H54 (cell line): ENCODE data around the gene FAAP20.

Experiments used
- DNase-seq: peaks from one replicate; pipeline ENCODE4 v3.0.0; 2011; ENCODE audit warnings: low spot score, mixed read lengths; ENCODE audit not compliant: insufficient read length
- FAIRE-seq: peaks from 3 replicates; lab custom pipeline; 2011; peaks lifted over from hg19 to GRCh38; lab: Jason Lieb, UNC
- POLR2A ChIP-seq: IDR thresholded peaks from 2 replicates; pipeline ENCODE4 v1.6.1; 2011; ENCODE audit warnings: low read depth, mild to moderate bottlenecking, low read length

FAAP20 gene

GRCh38 chr1:2178875-2179274 lies 15.7 kb downstream of the FAAP20 start:
- FAIRE-seq (no peak), DNase-seq (no peak)
- no peak for TF ChIP-seq POLR2A

- FAIRE-seq (no peak), DNase-seq (no peak)
- TF ChIP-seq POLR2A = no peak
Observed at GRCh38 chr1:2177946-2178538, 16.5 kb downstream of the FAAP20 start.

- no peak for TF ChIP-seq POLR2A
- DNase-seq (no peak), FAIRE-seq (no peak)
Observed at GRCh38 chr1:2177541-2177940, 17.0 kb downstream of the FAAP20 start.

- no peak for DNase-seq
- FAIRE-seq = no peak
- TF ChIP-seq POLR2A = no peak
Observed at GRCh38 chr1:2176615-2177014, 18.0 kb downstream of the FAAP20 start.

DNA sequence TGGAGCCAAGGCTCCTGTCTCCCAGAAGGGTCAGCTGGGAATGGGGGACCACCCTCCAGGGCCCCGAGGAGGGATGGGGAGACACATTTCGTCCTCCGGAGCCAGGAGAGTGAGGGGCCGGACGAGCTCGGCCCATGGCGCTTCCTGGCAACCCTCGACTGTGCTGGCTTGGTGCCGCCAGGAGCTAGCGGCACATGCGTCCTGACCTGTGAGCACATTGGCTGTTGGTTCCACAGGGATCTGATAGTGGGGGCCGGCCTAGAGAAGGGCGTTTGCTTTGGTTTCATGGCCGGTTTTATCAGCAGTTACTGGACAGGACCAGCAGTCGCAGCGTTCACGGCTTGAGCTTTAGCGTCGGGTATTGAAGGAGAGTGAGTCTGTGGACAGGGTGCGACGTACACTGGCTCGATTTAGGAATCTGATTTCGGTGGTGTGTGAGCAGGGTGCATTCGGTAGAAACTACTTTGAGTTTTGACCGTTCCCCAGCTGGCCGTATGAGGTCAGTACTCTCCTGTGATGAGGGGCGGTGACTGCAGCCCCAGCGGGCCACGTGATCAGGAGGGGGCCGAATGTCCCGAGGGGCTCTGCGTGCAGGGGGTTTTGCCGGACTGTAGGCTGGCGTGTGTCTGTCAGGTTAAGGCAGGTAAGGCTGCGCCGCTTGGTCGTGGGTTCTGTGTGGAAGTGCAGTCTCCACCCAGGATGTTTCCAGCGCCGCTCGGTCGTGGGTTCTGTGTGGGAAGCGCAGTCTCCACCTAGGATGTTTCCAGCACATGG lies 18.7 kb downstream of the FAAP20 start:
- no peak for FAIRE-seq
- no peak for TF ChIP-seq POLR2A
- no peak for DNase-seq

GRCh38 chr1:2175055-2175414 lies 19.5 kb downstream of the FAAP20 start:
- no peak for TF ChIP-seq POLR2A
- DNase-seq = no peak
- FAIRE-seq = no peak

GRCh38 chr1:2174348-2175054 lies 20.1 kb downstream of the FAAP20 start:
- no peak for FAIRE-seq
- DNase-seq = peak; percentile 90
- TF ChIP-seq POLR2A = no peak

DNA sequence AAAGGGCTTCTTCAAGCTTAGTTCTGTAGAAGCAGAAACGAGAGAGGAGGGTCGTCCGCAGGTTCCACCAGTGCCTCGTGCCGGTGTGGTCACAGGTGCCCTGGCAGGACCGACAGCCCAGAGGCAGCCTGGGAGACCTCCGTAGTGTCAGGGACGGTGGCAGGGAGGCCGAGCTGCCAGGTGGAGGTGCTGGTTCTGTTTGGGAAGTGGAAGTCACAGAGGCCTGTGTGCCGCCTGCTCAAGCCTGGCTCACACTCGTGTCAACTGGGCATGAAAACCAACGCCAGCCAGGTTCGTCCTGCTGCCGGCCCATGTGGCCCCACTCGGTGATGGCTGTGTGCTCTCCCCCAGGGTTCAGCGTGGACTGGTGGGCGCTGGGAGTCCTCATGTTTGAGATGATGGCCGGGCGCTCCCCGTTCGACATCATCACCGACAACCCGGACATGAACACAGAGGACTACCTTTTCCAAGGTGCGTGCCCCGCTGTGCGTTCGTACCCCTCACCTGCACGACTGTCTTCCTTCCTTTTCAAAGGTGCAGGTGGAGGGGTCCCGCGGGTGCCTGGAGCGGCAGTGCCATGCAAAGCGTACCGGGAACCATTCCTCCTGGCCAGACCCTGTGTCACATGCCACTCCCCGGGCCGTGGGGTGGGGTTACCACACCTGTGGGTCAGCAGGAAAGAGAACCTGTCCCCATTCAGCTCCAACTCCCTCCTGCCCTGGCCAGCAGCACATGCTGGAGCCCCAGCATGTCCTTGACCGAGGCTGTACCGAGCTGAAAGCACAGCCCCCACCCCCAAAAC lies 20.8 kb downstream of the FAAP20 start:
- TF ChIP-seq POLR2A = no peak
- no peak for FAIRE-seq
- DNase-seq = no peak

- FAIRE-seq = no peak
- DNase-seq = no peak
- TF ChIP-seq POLR2A = no peak
Observed at GRCh38 chr1:2172551-2173146, 21.9 kb downstream of the FAAP20 start.

DNA sequence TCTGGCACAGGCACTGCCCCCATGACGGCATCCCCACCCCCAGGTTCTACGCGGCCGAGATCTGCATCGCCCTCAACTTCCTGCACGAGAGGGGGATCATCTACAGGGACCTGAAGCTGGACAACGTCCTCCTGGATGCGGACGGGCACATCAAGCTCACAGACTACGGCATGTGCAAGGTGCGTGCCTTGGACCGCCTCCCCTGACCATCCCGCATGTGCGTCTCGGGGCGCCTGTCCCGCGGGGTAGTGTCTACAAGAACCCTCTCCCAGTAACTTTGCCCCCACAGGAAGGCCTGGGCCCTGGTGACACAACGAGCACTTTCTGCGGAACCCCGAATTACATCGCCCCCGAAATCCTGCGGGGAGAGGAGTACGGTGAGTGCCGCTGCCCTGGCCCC lies 22.6 kb downstream of the FAAP20 start:
- no peak for DNase-seq
- FAIRE-seq = no peak
- TF ChIP-seq POLR2A = no peak

- DNase-seq (peak; percentile 43), FAIRE-seq (no peak)
Observed at GRCh38 chr1:2170211-2170610, 24.4 kb downstream of the FAAP20 start.

GRCh38 chr1:2169200-2169836 lies 25.3 kb downstream of the FAAP20 start:
- no peak for TF ChIP-seq POLR2A
- DNase-seq = no peak
- no peak for FAIRE-seq

More at GRCh38 chr1:2170211-2170610, 24.4 kb downstream of the FAAP20 start:
- TF ChIP-seq POLR2A = no peak

DNA sequence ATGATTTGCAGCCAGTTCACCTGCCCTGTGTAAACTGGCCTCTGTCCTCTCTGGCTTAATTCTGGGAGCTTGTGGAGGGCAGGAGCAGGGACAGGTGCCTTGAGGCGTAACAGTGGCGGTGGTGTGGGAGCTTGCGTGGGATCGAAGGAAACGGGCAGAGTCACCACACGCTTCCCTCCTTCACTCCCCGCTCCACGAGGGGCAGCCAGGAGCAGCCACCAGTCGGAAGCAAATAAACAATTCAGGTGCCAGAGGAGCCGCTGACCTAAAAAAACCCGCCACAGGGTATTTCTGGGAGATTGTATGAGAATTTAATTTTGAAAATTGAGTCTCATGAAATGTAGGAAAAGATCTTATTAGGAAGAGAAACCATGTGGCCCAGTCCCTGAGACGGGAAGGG lies 26.0 kb downstream of the FAAP20 start:
- no peak for FAIRE-seq
- no peak for TF ChIP-seq POLR2A
- no peak for DNase-seq
